Sigmoid colon (tissue), 4 donors: ENCODE data around the gene IL19.

Source experiments
- CTCF ChIP-seq, 4 experiments: fragments of 450-650 bp in 3 of 4; fragments of 200-600 bp in 1 of 4; IDR thresholded peaks; one replicate each; pipeline ENCODE4 v1.5.1; 2016 to 2019; ENCODE audit warnings: antibody characterized with exemption in 4 of 4, mild to moderate bottlenecking in 3 of 4, moderate library complexity in 2 of 4
- POLR2A ChIP-seq, 2 donors: fragments of 450-650 bp; IDR thresholded peaks; one replicate each; pipeline ENCODE4 v1.6.1; 2016; ENCODE audit warnings: antibody characterized with exemption in 2 of 2, mild to moderate bottlenecking in 2 of 2, moderate library complexity in 2 of 2
- POLR2AphosphoS5 ChIP-seq, 4 donors: sonication (generic); formaldehyde crosslinking; IDR thresholded peaks; one replicate each; pipeline ENCODE4 v1.6.1; 2017; ENCODE audit warnings: antibody characterized with exemption in 4 of 4

- TF ChIP-seq CTCF (IDR thresholded peaks at IDR 0.05) (no peak), POLR2AphosphoS5 (IDR thresholded peaks at IDR 0.05) (no peak), POLR2A (IDR thresholded peaks at IDR 0.05) (no peak)
Observed at GRCh38 chr1:206735553-206736031, 35.0 kb upstream of the IL19 start.
